SU-DHL-6 (cell line): ENCODE results near the gene UBP1.

Source experiments
- H2AFZ ChIP-seq: fragments of 200-600 bp; sonication (generic); 2 replicates; pipeline ENCODE4 v1.6.1; 2014; ENCODE audit warnings: low read depth, mild to moderate bottlenecking, moderate library complexity, mixed read lengths, antibody characterized with exemption, low read length; ENCODE audit not compliant: severe bottlenecking
- H3F3A ChIP-seq: fragments of 200-600 bp; shearing (Covaris generic); 2 replicates; pipeline ENCODE4 v1.6.0; 2016; ENCODE audit warnings: antibody characterized with exemption, mild to moderate bottlenecking; ENCODE audit not compliant: insufficient read depth
- H3K27ac ChIP-seq: fragments of 200-600 bp; sonication (generic); 2 replicates; pipeline ENCODE4 v1.5.1; 2016; ENCODE audit warnings: low read depth, mild to moderate bottlenecking, low read length, moderate library complexity, mixed read lengths
- H3K27me3 ChIP-seq: fragments of 200-600 bp; sonication (generic), shearing (Covaris generic); 2 replicates; pipeline ENCODE4 v1.6.0; 2014; ENCODE audit warnings: mild to moderate bottlenecking, low read length
- H3K36me3 ChIP-seq: fragments of 200-600 bp; sonication (generic); 2 replicates; pipeline ENCODE4 v1.6.1; 2014; ENCODE audit warnings: mild to moderate bottlenecking, low read length, mixed read lengths
- H3K4me2 ChIP-seq: fragments of 300-600, 200-600 bp; shearing (Covaris generic), sonication (generic); 2 replicates; pipeline ENCODE4 v1.6.0; 2014; ENCODE audit warnings: low read length, low read depth, mild to moderate bottlenecking; ENCODE audit not compliant: poor library complexity, severe bottlenecking
- H3K4me3 ChIP-seq: fragments of 200-600 bp; sonication (generic); 2 replicates; pipeline ENCODE4 v1.5.1; 2014; ENCODE audit warnings: antibody characterized with exemption, low read length, mild to moderate bottlenecking, mixed read lengths; ENCODE audit not compliant: insufficient read depth, poor library complexity, severe bottlenecking
- H3K79me2 ChIP-seq: fragments of 200-600 bp; sonication (generic); 2 replicates; pipeline ENCODE4 v1.6.1; 2014; ENCODE audit warnings: mild to moderate bottlenecking, low read length, moderate library complexity; ENCODE audit not compliant: insufficient read depth
- H3K9ac ChIP-seq: fragments of 200-600 bp; sonication (generic); 2 replicates; pipeline ENCODE4 v1.7.0; 2014; ENCODE audit warnings: mild to moderate bottlenecking, low read length
- H3K9me2 ChIP-seq: fragments of 200-600 bp; sonication (generic); replicated peaks from 2 replicates; pipeline ENCODE4 v1.6.1; 2014; ENCODE audit warnings: low read length; ENCODE audit not compliant: insufficient read depth
- H3K9me3 ChIP-seq: fragments of 200-600 bp; sonication (generic); 2 replicates; pipeline ENCODE4 v1.6.1; 2014; ENCODE audit warnings: low read length, mixed read lengths; ENCODE audit not compliant: insufficient read depth
- H4K20me1 ChIP-seq: fragments of 200-600 bp; sonication (generic); 2 replicates; pipeline ENCODE4 v1.6.1; 2014; ENCODE audit warnings: low read depth, mild to moderate bottlenecking, antibody characterized with exemption, low read length, moderate library complexity, mixed read lengths
- CTCF ChIP-seq: fragments of 200-600 bp; sonication (generic); IDR thresholded peaks from one replicate; pipeline ENCODE4 v1.5.1; 2017; ENCODE audit warnings: antibody characterized with exemption, mild to moderate bottlenecking, low read length, moderate library complexity; ENCODE audit not compliant: insufficient read depth, poor library complexity, severe bottlenecking
- EZH2phosphoT487 ChIP-seq: fragments of 200-600 bp; sonication (generic), shearing (Covaris generic); conservative IDR thresholded peaks from 2 replicates; pipeline ENCODE4 v1.6.1; 2018; ENCODE audit warnings: mild to moderate bottlenecking, antibody characterized with exemption, low read length, moderate library complexity, mixed read lengths

The UBP1 gene

GRCh38 chr3:33388374-33389100 is 51.7 kb downstream of the UBP1 start:
- H3K36me3 ChIP-seq = peaks cover 20% of the 10 kb centered on the region; the same call in 1 of the 2 replicates
- H3K4me2 ChIP-seq = no peak overlapping the region
- H3K27me3 ChIP-seq = no peaks in the 10 kb centered on the region
- H3K9ac ChIP-seq = no peak overlapping the region
- no peak overlapping the region for H2AFZ ChIP-seq
- H3K9me3 ChIP-seq = no peaks in the 10 kb centered on the region
- H3K9me2 ChIP-seq = no peaks in the 10 kb centered on the region
- no peaks in the 10 kb centered on the region for H3K79me2 ChIP-seq
- no peaks in the 10 kb centered on the region for H3F3A ChIP-seq
- no peak for TF ChIP-seq CTCF
- no peak for TF ChIP-seq EZH2phosphoT487
- no peaks in the 10 kb centered on the region for H4K20me1 ChIP-seq
- H3K4me3 ChIP-seq = no peak overlapping the region
- no peak overlapping the region for H3K27ac ChIP-seq

- Histone ChIP-seq H3K79me2 (no peaks in the 10 kb centered on the region), H3K36me3 (peaks cover 9% of the 10 kb centered on the region; the same call in 1 of the 2 replicates)
- TF ChIP-seq CTCF (no peak), EZH2phosphoT487 (no peak)
These were observed 53.6 kb downstream of the UBP1 start for GRCh38 chr3:33386631-33387030.

GRCh38 chr3:33385423-33385822 is 54.8 kb downstream of the UBP1 start:
- Histone ChIP-seq H2AFZ (no peak overlapping the region), H3K79me2 (no peaks in the 10 kb centered on the region), H3K4me3 (no peak overlapping the region), H3K9me2 (no peaks in the 10 kb centered on the region), H3K9ac (no peak overlapping the region), H3K27me3 (no peaks in the 10 kb centered on the region), H3K36me3 (peaks cover 9% of the 10 kb centered on the region; the same call in 1 of the 2 replicates), H3K9me3 (no peaks in the 10 kb centered on the region), H3F3A (no peaks in the 10 kb centered on the region), H4K20me1 (no peaks in the 10 kb centered on the region), H3K27ac (no peak overlapping the region), H3K4me2 (no peak overlapping the region)
- TF ChIP-seq EZH2phosphoT487 (no peak), CTCF (no peak)

More at GRCh38 chr3:33386631-33387030, 53.6 kb downstream of the UBP1 start:
- no peaks in the 10 kb centered on the region for H3K9me3 ChIP-seq
- no peaks in the 10 kb centered on the region for H3F3A ChIP-seq
- no peak overlapping the region for H2AFZ ChIP-seq
- no peaks in the 10 kb centered on the region for H3K27me3 ChIP-seq
- H3K4me2 ChIP-seq = no peak overlapping the region
- H3K4me3 ChIP-seq = no peak overlapping the region
- no peak overlapping the region for H3K27ac ChIP-seq
- H4K20me1 ChIP-seq = no peaks in the 10 kb centered on the region
- H3K9ac ChIP-seq = no peak overlapping the region
- H3K9me2 ChIP-seq = no peaks in the 10 kb centered on the region
